ENCODE measurements around the gene EPS8L1.
A peak's percentile ranks its signal among the peaks of the same experiment; 100 is the strongest.

Gene EPS8L1

GRCh38 chr19:55117663-55118391 is 42.2 kb downstream of the EPS8L1 start:
- peak; percentile 95 for DNase-seq

GRCh38 chr19:55118401-55118991 is 42.8 kb downstream of the EPS8L1 start:
- no peak for DNase-seq

GRCh38 chr19:55119053-55119452 is 43.4 kb downstream of the EPS8L1 start:
- DNase-seq = no peak

- DNase-seq = no peak
Measured at GRCh38 chr19:55131421-55131820, 55.8 kb downstream of the EPS8L1 start.

- DNase-seq = no peak
Measured at GRCh38 chr19:55132453-55133129, 56.9 kb downstream of the EPS8L1 start.

- no peak for DNase-seq
Measured at GRCh38 chr19:55133639-55134444, 58.2 kb downstream of the EPS8L1 start.

GRCh38 chr19:55134736-55135135 is 59.1 kb downstream of the EPS8L1 start:
- no peak for DNase-seq

GRCh38 chr19:55136399-55137102 is 60.9 kb downstream of the EPS8L1 start:
- DNase-seq = no peak
